Measurements from ENCODE around the gene LOC128125822.

- TF ChIP-seq CTCF (IDR thresholded peaks at IDR 0.05) (no peak), EZH2 (IDR thresholded peaks at IDR 0.05) (no peak)
These were observed 18.4 kb upstream of the LOC128125822 start for GRCh38 chr6:63553900-63554299.
